ENCODE results near the gene ERC2. TPM values are rescaled to one million over a fixed set of nuclear protein-coding genes. Genes with fewer than 3 reads are reported as not detected.

The ERC2 gene
- total and polyA plus RNA-seq, 2 donors (not counting 1 experiment from before 2014, with no cell fraction given): 0.14 to 0.17 TPM

DNA sequence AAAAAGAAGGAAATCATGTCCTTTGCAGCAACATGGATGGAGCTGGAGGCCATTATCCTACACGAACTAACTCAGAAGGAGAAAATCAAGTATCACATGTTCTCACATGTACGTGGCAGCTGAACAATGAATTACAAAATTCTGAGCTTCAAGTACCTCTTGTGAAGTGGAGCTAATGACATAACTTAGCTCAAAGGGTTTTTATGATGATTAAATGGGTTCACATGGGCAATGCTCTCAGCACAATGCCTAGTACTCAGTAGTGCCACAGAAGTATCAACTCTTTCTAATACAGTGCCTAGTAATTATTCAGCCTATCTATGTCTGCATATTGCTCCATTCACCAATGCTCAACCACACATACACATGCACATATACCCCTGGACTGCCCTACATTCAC lies 573.7 kb downstream of the ERC2 start:
- no peak overlapping the region for H3K4me2 ChIP-seq (ENCODE audit: extremely low read depth, insufficient read depth, low read length)
- TF ChIP-seq EZH2 (IDR thresholded peaks at IDR 0.05; ENCODE audit: low read length, missing control alignments): no peak
- TF ChIP-seq, protein P1, sequence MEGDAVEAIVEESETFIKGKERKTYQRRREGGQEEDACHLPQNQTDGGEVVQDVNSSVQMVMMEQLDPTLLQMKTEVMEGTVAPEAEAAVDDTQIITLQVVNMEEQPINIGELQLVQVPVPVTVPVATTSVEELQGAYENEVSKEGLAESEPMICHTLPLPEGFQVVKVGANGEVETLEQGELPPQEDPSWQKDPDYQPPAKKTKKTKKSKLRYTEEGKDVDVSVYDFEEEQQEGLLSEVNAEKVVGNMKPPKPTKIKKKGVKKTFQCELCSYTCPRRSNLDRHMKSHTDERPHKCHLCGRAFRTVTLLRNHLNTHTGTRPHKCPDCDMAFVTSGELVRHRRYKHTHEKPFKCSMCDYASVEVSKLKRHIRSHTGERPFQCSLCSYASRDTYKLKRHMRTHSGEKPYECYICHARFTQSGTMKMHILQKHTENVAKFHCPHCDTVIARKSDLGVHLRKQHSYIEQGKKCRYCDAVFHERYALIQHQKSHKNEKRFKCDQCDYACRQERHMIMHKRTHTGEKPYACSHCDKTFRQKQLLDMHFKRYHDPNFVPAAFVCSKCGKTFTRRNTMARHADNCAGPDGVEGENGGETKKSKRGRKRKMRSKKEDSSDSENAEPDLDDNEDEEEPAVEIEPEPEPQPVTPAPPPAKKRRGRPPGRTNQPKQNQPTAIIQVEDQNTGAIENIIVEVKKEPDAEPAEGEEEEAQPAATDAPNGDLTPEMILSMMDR (conservative IDR thresholded peaks at IDR 0.05 in 1 of 2, IDR thresholded peaks at IDR 0.05 in 1 of 2; ENCODE audit: low read depth in 1 of 2, low read length in 2 of 2): no peak
- no peak overlapping the region for H2AFZ ChIP-seq (ENCODE audit: low read length)
- no peaks in the 10 kb centered on the region for H4K20me1 ChIP-seq (ENCODE audit: control insufficient read depth, extremely low read depth, insufficient read depth, low read length)
- no peak overlapping the region for H3K4me3 ChIP-seq (replicated peaks in 1 of 4; ENCODE audit: control extremely low read depth in 1 of 4, insufficient read depth in 1 of 4, low read depth in 3 of 4, low read length in 4 of 4)
- no peak for DNase-seq (ENCODE audit: low read depth in 2 of 2)
- no peaks in the 10 kb centered on the region for H3K9me3 ChIP-seq (ENCODE audit: control insufficient read depth, insufficient read depth, low read depth, low read length)
- no peak overlapping the region for H3K27ac ChIP-seq (ENCODE audit: insufficient read depth, low read length)
- H3K36me3 ChIP-seq (ENCODE audit: control insufficient read depth, insufficient read depth, low read length): no peaks in the 10 kb centered on the region
- H3K9ac ChIP-seq (ENCODE audit: insufficient read depth, low read length): no peak overlapping the region
- H3K79me2 ChIP-seq (ENCODE audit: control insufficient read depth, insufficient read depth, low read length): no peaks in the 10 kb centered on the region
- H3K4me1 ChIP-seq (ENCODE audit: control insufficient read depth, extremely low read depth, insufficient read depth, low read length): peaks cover 2% of the 10 kb centered on the region
- H3K27me3 ChIP-seq (ENCODE audit: control insufficient read depth, insufficient read depth, low read length): no peaks in the 10 kb centered on the region

DNA sequence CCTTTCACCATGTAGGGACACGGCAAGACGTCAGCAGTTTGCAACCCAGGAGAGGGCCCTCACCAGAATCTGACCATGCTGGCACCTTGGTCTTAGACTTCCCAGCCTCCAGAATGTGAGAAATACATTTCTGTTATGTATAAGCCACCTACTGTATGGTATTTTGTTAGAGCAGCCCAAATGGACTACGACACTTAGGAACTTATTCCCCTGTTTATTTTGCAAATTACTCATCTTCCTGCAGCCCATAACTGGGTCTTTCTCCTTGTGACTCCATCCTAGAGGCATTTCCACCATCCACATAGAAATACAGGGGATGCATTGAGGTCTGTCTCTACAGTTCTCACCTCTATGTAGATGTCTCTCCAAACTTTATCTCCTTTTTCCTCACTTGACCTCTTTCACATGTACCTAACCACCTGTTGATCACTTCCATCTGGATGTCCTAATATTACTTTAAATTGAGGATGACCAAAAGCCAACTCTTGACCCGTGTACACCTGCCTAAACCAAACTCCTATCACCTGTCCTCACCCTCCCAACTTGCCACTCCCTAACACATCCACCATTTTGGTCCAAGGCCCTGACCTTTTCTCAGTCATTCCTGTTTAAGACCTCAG lies 575.1 kb downstream of the ERC2 start:
- Histone ChIP-seq H3K9ac (ENCODE audit: insufficient read depth, low read length) (no peak overlapping the region), H3K4me3 (replicated peaks in 1 of 4; ENCODE audit: control extremely low read depth in 1 of 4, insufficient read depth in 1 of 4, low read depth in 3 of 4, low read length in 4 of 4) (no peak overlapping the region), H3K36me3 (ENCODE audit: control insufficient read depth, insufficient read depth, low read length) (no peaks in the 10 kb centered on the region), H3K4me1 (ENCODE audit: control insufficient read depth, extremely low read depth, insufficient read depth, low read length) (peaks cover 2% of the 10 kb centered on the region), H3K27ac (ENCODE audit: insufficient read depth, low read length) (no peak overlapping the region), H2AFZ (ENCODE audit: low read length) (no peak overlapping the region), H3K79me2 (ENCODE audit: control insufficient read depth, insufficient read depth, low read length) (no peaks in the 10 kb centered on the region), H3K9me3 (ENCODE audit: control insufficient read depth, insufficient read depth, low read depth, low read length) (no peaks in the 10 kb centered on the region), H3K27me3 (ENCODE audit: control insufficient read depth, insufficient read depth, low read length) (no peaks in the 10 kb centered on the region), H3K4me2 (ENCODE audit: extremely low read depth, insufficient read depth, low read length) (no peak overlapping the region), H4K20me1 (ENCODE audit: control insufficient read depth, extremely low read depth, insufficient read depth, low read length) (no peaks in the 10 kb centered on the region)
- DNase-seq (ENCODE audit: low read depth in 2 of 2): peak; percentile 20 to 73
- TF ChIP-seq, protein P1 (conservative IDR thresholded peaks at IDR 0.05 in 1 of 2, IDR thresholded peaks at IDR 0.05 in 1 of 2; ENCODE audit: low read depth in 1 of 2, low read length in 2 of 2): no peak
- no peak for TF ChIP-seq EZH2 (IDR thresholded peaks at IDR 0.05; ENCODE audit: low read length, missing control alignments)

DNA sequence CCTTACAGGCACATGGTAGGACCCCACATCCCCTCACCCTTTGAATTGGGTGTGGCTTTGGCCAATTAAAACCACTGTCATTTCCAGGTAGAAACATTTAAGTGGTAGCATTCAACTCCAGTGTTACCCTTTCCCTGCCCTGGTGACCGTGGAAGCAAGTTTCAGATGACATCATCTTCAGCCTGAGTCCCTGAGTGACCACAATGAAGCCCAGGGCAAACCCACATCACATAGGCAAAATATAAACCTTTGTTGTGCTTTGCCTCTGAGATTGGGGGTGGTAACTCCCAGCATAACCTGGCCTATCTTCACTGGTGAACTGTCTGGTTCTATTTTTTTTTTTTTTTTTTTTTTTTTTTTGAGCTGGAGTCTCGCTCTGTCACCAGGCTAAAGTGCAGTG lies 577.2 kb downstream of the ERC2 start:
- H2AFZ ChIP-seq (ENCODE audit: low read length): no peak overlapping the region
- no peaks in the 10 kb centered on the region for H3K9me3 ChIP-seq (ENCODE audit: control insufficient read depth, insufficient read depth, low read depth, low read length)
- H3K27ac ChIP-seq (ENCODE audit: insufficient read depth, low read length): no peak overlapping the region
- no peak overlapping the region for H3K4me3 ChIP-seq (replicated peaks in 1 of 4; ENCODE audit: control extremely low read depth in 1 of 4, insufficient read depth in 1 of 4, low read depth in 3 of 4, low read length in 4 of 4)
- peaks cover 2% of the 10 kb centered on the region for H3K4me1 ChIP-seq (ENCODE audit: control insufficient read depth, extremely low read depth, insufficient read depth, low read length)
- no peak overlapping the region for H3K4me2 ChIP-seq (ENCODE audit: extremely low read depth, insufficient read depth, low read length)
- H4K20me1 ChIP-seq (ENCODE audit: control insufficient read depth, extremely low read depth, insufficient read depth, low read length): no peaks in the 10 kb centered on the region
- H3K27me3 ChIP-seq (ENCODE audit: control insufficient read depth, insufficient read depth, low read length): no peaks in the 10 kb centered on the region
- no peaks in the 10 kb centered on the region for H3K36me3 ChIP-seq (ENCODE audit: control insufficient read depth, insufficient read depth, low read length)
- DNase-seq (ENCODE audit: low read depth in 2 of 2): no peak
- no peaks in the 10 kb centered on the region for H3K79me2 ChIP-seq (ENCODE audit: control insufficient read depth, insufficient read depth, low read length)
- TF ChIP-seq, protein P1 (conservative IDR thresholded peaks at IDR 0.05 in 1 of 2, IDR thresholded peaks at IDR 0.05 in 1 of 2; ENCODE audit: low read depth in 1 of 2, low read length in 2 of 2): no peak
- TF ChIP-seq EZH2 (IDR thresholded peaks at IDR 0.05; ENCODE audit: low read length, missing control alignments): no peak
- no peak overlapping the region for H3K9ac ChIP-seq (ENCODE audit: insufficient read depth, low read length)

All from fibroblast of lung (primary cell).